Mesenchymal stem cell (in vitro differentiated cells and primary cell): Measurements from ENCODE around the gene ACOX3.

Experiments
- DNase-seq: peaks from one replicate; pipeline ENCODE4 v3.0.0-alpha.2; 2013
- H2AFZ ChIP-seq: one replicate; pipeline ENCODE4 v1.6.1; 2013; ENCODE audit warnings: low read depth, mild to moderate bottlenecking, control low read depth, inconsistent platforms, low read length, moderate library complexity
- H2AK5ac ChIP-seq: 2 replicates; pipeline ENCODE4 v1.6.1; 2013; ENCODE audit warnings: low read length, moderate library complexity, mild to moderate bottlenecking, inconsistent platforms; ENCODE audit not compliant: severe bottlenecking
- H2BK120ac ChIP-seq: one replicate; pipeline ENCODE4 v1.6.1; 2013; ENCODE audit warnings: low read depth, mild to moderate bottlenecking, inconsistent platforms, low read length, moderate library complexity
- H2BK12ac ChIP-seq, 2 experiments: one replicate each; pipeline ENCODE4 v1.6.1; 2013; ENCODE audit warnings: inconsistent platforms in 2 of 2, low read length in 2 of 2, mild to moderate bottlenecking in 2 of 2, moderate library complexity in 2 of 2, control low read depth in 1 of 2
- H2BK15ac ChIP-seq: one replicate; pipeline ENCODE4 v1.6.1; 2013; ENCODE audit warnings: mild to moderate bottlenecking, low read depth, inconsistent platforms; ENCODE audit not compliant: poor library complexity, severe bottlenecking
- H2BK5ac ChIP-seq: 2 replicates; pipeline ENCODE4 v1.6.1; 2013; ENCODE audit warnings: low read depth, mild to moderate bottlenecking, low read length, control low read depth, inconsistent platforms; ENCODE audit not compliant: poor library complexity, severe bottlenecking
- H3K14ac ChIP-seq, 2 experiments: one replicate each; pipeline ENCODE4 v1.6.1; 2013; ENCODE audit warnings: inconsistent platforms in 2 of 2, low read length in 2 of 2, control low read depth in 1 of 2, mild to moderate bottlenecking in 1 of 2, moderate library complexity in 1 of 2
- H3K18ac ChIP-seq, 2 experiments: one replicate each; pipeline ENCODE4 v1.6.1; 2013; ENCODE audit warnings: inconsistent platforms in 2 of 2, low read length in 2 of 2, control low read depth in 1 of 2, low read depth in 1 of 2, mild to moderate bottlenecking in 1 of 2
- H3K23ac ChIP-seq, 2 experiments: one replicate each; pipeline ENCODE4 v1.6.1; 2013; ENCODE audit warnings: inconsistent platforms in 2 of 2, low read length in 2 of 2, mild to moderate bottlenecking in 2 of 2, moderate library complexity in 2 of 2, control low read depth in 1 of 2
- H3K27ac ChIP-seq: 2 replicates; pipeline ENCODE4 v1.5.1; 2013; ENCODE audit warnings: mild to moderate bottlenecking, moderate library complexity, low read length, control low read depth, inconsistent platforms; ENCODE audit not compliant: poor library complexity, severe bottlenecking
- H3K27me3 ChIP-seq, 2 experiments: 2 replicates each; pipeline versions ENCODE4 v1.6.1 to v1.7.0; 2013; ENCODE audit warnings: low read length in 2 of 2, mild to moderate bottlenecking in 2 of 2, moderate library complexity in 2 of 2, control low read depth in 1 of 2, inconsistent platforms in 1 of 2; ENCODE audit not compliant: control insufficient read depth in 1 of 2, insufficient read depth in 1 of 2
- H3K36me3 ChIP-seq, 2 experiments: 2 replicates each; pipeline versions ENCODE4 v1.6.1 to v1.7.0; 2013; ENCODE audit warnings: low read length in 2 of 2, control low read depth in 1 of 2, inconsistent platforms in 1 of 2, low read depth in 1 of 2, mild to moderate bottlenecking in 1 of 2; ENCODE audit not compliant: insufficient read depth in 2 of 2, control insufficient read depth in 1 of 2
- H3K4ac ChIP-seq, 2 experiments: one replicate each; pipeline ENCODE4 v1.6.1; 2013; ENCODE audit warnings: inconsistent platforms in 2 of 2, low read length in 2 of 2, mild to moderate bottlenecking in 2 of 2, moderate library complexity in 2 of 2, control low read depth in 1 of 2, low read depth in 1 of 2
- H3K4me1 ChIP-seq: 2 replicates; pipeline ENCODE4 v1.6.1; 2013; ENCODE audit warnings: low read depth, low read length, control low read depth; ENCODE audit not compliant: control insufficient read depth, insufficient read depth
- H3K4me2 ChIP-seq: 2 replicates; pipeline ENCODE4 v1.6.1; 2013; ENCODE audit warnings: low read length, mild to moderate bottlenecking, inconsistent platforms; ENCODE audit not compliant: poor library complexity, severe bottlenecking
- H3K4me3 ChIP-seq, 2 experiments: 2 replicates each; pipeline versions ENCODE4 v1.5.1 to v1.7.0; 2013; ENCODE audit warnings: low read length in 2 of 2, mild to moderate bottlenecking in 2 of 2, control low read depth in 1 of 2, low read depth in 1 of 2; ENCODE audit not compliant: insufficient read depth in 1 of 2
- H3K79me1 ChIP-seq: replicated peaks from 2 replicates; pipeline ENCODE4 v1.6.1; 2013; ENCODE audit warnings: mild to moderate bottlenecking, control low read depth, low read length, inconsistent platforms; ENCODE audit not compliant: poor library complexity, severe bottlenecking
- H3K9ac ChIP-seq: 2 replicates; pipeline ENCODE4 v1.7.0; 2013; ENCODE audit warnings: mild to moderate bottlenecking, low read length, moderate library complexity
- H3K9me3 ChIP-seq: 2 replicates; pipeline ENCODE4 v1.7.0; 2013; ENCODE audit warnings: mild to moderate bottlenecking, low read length; ENCODE audit not compliant: control insufficient read depth
- H4K8ac ChIP-seq: one replicate; pipeline ENCODE4 v1.6.1; 2013; ENCODE audit warnings: inconsistent platforms, mild to moderate bottlenecking, low read length, moderate library complexity
- H4K91ac ChIP-seq: one replicate; pipeline ENCODE4 v1.6.1; 2013; ENCODE audit warnings: mild to moderate bottlenecking, low read length, inconsistent platforms
- WGBS: methylation state at CpG from one replicate; pipeline ENCODE4 v1.1.7; 2013; ENCODE audit warnings: mixed read lengths; 5-methylcytosine and 5-hydroxymethylcytosine counted together

The ACOX3 gene

DNA sequence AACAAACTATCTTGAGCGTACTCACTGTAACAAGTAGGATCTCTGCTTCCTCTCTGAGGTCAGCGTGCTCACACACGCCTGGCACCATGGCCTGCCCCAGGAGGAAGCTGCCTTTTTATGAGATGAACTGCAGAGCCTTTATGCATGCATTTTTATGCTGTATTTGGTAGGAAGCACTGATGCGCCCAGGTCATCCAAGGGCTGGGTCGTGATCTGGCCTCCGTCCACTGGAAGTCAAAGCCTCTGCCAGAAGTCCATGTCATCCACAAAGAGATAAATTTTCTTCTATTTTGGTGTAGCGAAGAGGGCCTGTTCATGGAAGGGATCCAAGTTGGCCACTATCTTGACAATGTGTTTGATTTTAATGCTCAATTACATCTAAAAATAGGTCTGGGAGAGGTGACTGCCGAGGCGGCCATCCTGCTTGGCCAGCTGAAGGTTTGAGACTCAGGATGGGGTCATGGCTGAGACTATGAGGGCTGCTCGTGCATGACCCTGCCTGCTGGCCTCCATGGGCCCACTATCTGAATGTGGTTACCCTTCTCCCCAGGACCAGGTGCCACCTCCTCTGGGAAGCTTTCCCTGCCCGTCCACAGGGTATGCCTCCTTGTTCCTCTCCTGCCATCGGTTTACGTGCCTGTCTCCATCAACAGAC is 120.7 kb downstream of the ACOX3 start:
- no peak overlapping the region for H2BK15ac ChIP-seq
- H2BK5ac ChIP-seq = no peak overlapping the region
- H3K4me2 ChIP-seq = no peak overlapping the region
- H4K91ac ChIP-seq = no peak overlapping the region
- 88% methylated on average over 12 of the region's 13 CpGs for WGBS
- H3K4me3 ChIP-seq = no peak overlapping the region
- H2BK12ac ChIP-seq = peak overlapping the region in 1 of 2 experiments; percentile 17
- H3K14ac ChIP-seq = peak overlapping the region in 1 of 2 experiments; percentile 35
- no peak overlapping the region for H3K23ac ChIP-seq
- no peak overlapping the region for H2AFZ ChIP-seq
- H3K18ac ChIP-seq = peak overlapping the region in 1 of 2 experiments; percentile 54
- no peaks in the 10 kb centered on the region for H3K79me1 ChIP-seq
- no peaks in the 10 kb centered on the region for H3K36me3 ChIP-seq
- H3K4me1 ChIP-seq = peaks cover 22% of the 10 kb centered on the region
- no peak overlapping the region for H2BK120ac ChIP-seq
- no peak for DNase-seq
- peaks cover 9% of the 10 kb centered on the region for H3K9me3 ChIP-seq
- peak overlapping the region; percentile 4 for H3K9ac ChIP-seq
- H3K4ac ChIP-seq = no peak overlapping the region
- H3K27me3 ChIP-seq = peaks cover 0 to 4% of the 10 kb centered on the region in 2 experiments
- no peak overlapping the region for H4K8ac ChIP-seq
- H3K27ac ChIP-seq = no peak overlapping the region
- no peak overlapping the region for H2AK5ac ChIP-seq

- H3K4me1 ChIP-seq = peaks cover 24% of the 10 kb centered on the region
- no peak overlapping the region for H3K4me3 ChIP-seq
- no peak overlapping the region for H2BK12ac ChIP-seq
- no peak overlapping the region for H3K27ac ChIP-seq
- H3K4me2 ChIP-seq = no peak overlapping the region
- H3K14ac ChIP-seq = no peak overlapping the region
- peaks cover 7% of the 10 kb centered on the region for H3K9me3 ChIP-seq
- no peaks in the 10 kb centered on the region for H3K36me3 ChIP-seq
- H2BK5ac ChIP-seq = no peak overlapping the region
- no peak overlapping the region for H3K4ac ChIP-seq
- no peak overlapping the region for H2BK15ac ChIP-seq
- no peak overlapping the region for H3K9ac ChIP-seq
- H3K27me3 ChIP-seq = peaks cover 0 to 3% of the 10 kb centered on the region in 2 experiments
- no peak overlapping the region for H4K8ac ChIP-seq
- DNase-seq = no peak
- no peak overlapping the region for H2AK5ac ChIP-seq
- H3K79me1 ChIP-seq = no peaks in the 10 kb centered on the region
- no peak overlapping the region for H3K23ac ChIP-seq
- WGBS = 92% methylated on average over 6 of the region's 6 CpGs
- no peak overlapping the region for H4K91ac ChIP-seq
- no peak overlapping the region for H2AFZ ChIP-seq
- no peak overlapping the region for H3K18ac ChIP-seq
- H2BK120ac ChIP-seq = no peak overlapping the region
Observed at GRCh38 chr4:8319061-8319460, 121.5 kb downstream of the ACOX3 start.

- WGBS = 96% methylated on average over 7 of the region's 7 CpGs
- Histone ChIP-seq H3K27ac (no peak overlapping the region), H3K9ac (no peak overlapping the region)
Observed at GRCh38 chr4:8318509-8318908, 122.0 kb downstream of the ACOX3 start.

DNA sequence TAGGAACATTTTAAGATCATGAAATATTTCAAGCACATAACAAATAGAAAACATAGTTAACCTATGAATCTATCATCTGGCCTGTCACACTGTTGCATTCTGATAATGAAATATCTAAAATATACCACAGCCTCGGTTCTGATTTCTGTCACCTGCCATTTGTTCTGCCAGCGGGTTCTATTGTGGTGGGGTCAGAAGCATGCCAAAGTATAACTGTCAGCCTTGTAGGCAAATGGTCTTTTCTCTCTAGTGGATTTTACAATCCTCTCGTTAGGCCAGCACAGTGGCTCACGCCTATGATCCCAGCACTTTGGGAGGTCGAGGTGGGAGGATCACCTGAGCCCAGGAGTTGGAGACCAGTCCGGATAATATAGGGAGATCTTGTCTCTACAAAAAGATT is 123.0 kb downstream of the ACOX3 start:
- Histone ChIP-seq H2BK15ac (no peak overlapping the region), H4K8ac (no peak overlapping the region), H2BK120ac (no peak overlapping the region), H3K9me3 (peaks cover 9% of the 10 kb centered on the region), H2BK5ac (no peak overlapping the region), H3K18ac (no peak overlapping the region), H3K4me2 (no peak overlapping the region), H2BK12ac (no peak overlapping the region), H3K4me1 (peaks cover 24% of the 10 kb centered on the region), H3K23ac (no peak overlapping the region), H3K36me3 (no peaks in the 10 kb centered on the region), H4K91ac (no peak overlapping the region), H3K79me1 (no peaks in the 10 kb centered on the region), H3K27me3 (peaks cover 0 to 1% of the 10 kb centered on the region in 2 experiments), H3K9ac (no peak overlapping the region), H3K4ac (no peak overlapping the region), H2AFZ (no peak overlapping the region), H3K4me3 (no peak overlapping the region), H3K27ac (no peak overlapping the region), H2AK5ac (no peak overlapping the region), H3K14ac (no peak overlapping the region)
- 94% methylated on average over 6 of the region's 6 CpGs for WGBS
- DNase-seq = no peak

More at GRCh38 chr4:8318509-8318908, 122.0 kb downstream of the ACOX3 start:
- Histone ChIP-seq H3K14ac (no peak overlapping the region), H2AK5ac (no peak overlapping the region), H3K23ac (no peak overlapping the region), H2BK120ac (no peak overlapping the region), H2BK12ac (no peak overlapping the region), H4K8ac (no peak overlapping the region), H4K91ac (no peak overlapping the region), H2BK5ac (no peak overlapping the region), H3K4me2 (no peak overlapping the region), H3K4me3 (no peak overlapping the region), H3K27me3 (no peaks in the 10 kb centered on the region), H2AFZ (no peak overlapping the region), H3K9me3 (peaks cover 1% of the 10 kb centered on the region), H3K36me3 (no peaks in the 10 kb centered on the region), H2BK15ac (no peak overlapping the region), H3K4ac (no peak overlapping the region), H3K79me1 (no peaks in the 10 kb centered on the region), H3K18ac (no peak overlapping the region), H3K4me1 (peaks cover 24% of the 10 kb centered on the region)
- DNase-seq = no peak
